ENCODE results near the gene UBXN7. TPM values are rescaled to one million over a fixed set of nuclear protein-coding genes. Genes with fewer than 3 reads are reported as not detected.

UBXN7 gene
- total and polyA plus RNA-seq, 2 donors (not counting 1 experiment from before 2014, with no cell fraction given): 28.1 to 34.8 TPM

GRCh38 chr3:196354132-196354531, 78.1 kb downstream of the UBXN7 start:
- H4K20me1 ChIP-seq (ENCODE audit: control insufficient read depth, extremely low read depth, insufficient read depth, low read length): no peaks in the 10 kb centered on the region
- no peak overlapping the region for H2AFZ ChIP-seq (ENCODE audit: low read length)
- no peaks in the 10 kb centered on the region for H3K9me3 ChIP-seq (ENCODE audit: control insufficient read depth, insufficient read depth, low read depth, low read length)
- H3K27me3 ChIP-seq (ENCODE audit: control insufficient read depth, insufficient read depth, low read length): no peaks in the 10 kb centered on the region
- peaks cover 4% of the 10 kb centered on the region for H3K36me3 ChIP-seq (ENCODE audit: control insufficient read depth, insufficient read depth, low read length)
- TF ChIP-seq CTCF (conservative IDR thresholded peaks at IDR 0.05 in 1 of 2, IDR thresholded peaks at IDR 0.05 in 1 of 2; ENCODE audit: low read depth in 1 of 2, low read length in 2 of 2) (no peak), EZH2 (IDR thresholded peaks at IDR 0.05; ENCODE audit: low read length, missing control alignments) (no peak)
- no peaks in the 10 kb centered on the region for H3K79me2 ChIP-seq (ENCODE audit: control insufficient read depth, insufficient read depth, low read length)
- no peak overlapping the region for H3K27ac ChIP-seq (ENCODE audit: insufficient read depth, low read length)
- no peak overlapping the region for H3K4me2 ChIP-seq (ENCODE audit: extremely low read depth, insufficient read depth, low read length)
- no peak for DNase-seq (ENCODE audit: low read depth in 2 of 2)
- no peaks in the 10 kb centered on the region for H3K4me1 ChIP-seq (ENCODE audit: control insufficient read depth, extremely low read depth, insufficient read depth, low read length)
- H3K9ac ChIP-seq (ENCODE audit: insufficient read depth, low read length): no peak overlapping the region
- no peak overlapping the region for H3K4me3 ChIP-seq (replicated peaks in 1 of 4; ENCODE audit: control extremely low read depth in 1 of 4, insufficient read depth in 1 of 4, low read depth in 3 of 4, low read length in 4 of 4)

GRCh38 chr3:196351541-196351940, 80.7 kb downstream of the UBXN7 start:
- no peaks in the 10 kb centered on the region for H4K20me1 ChIP-seq (ENCODE audit: control insufficient read depth, extremely low read depth, insufficient read depth, low read length)
- no peaks in the 10 kb centered on the region for H3K27me3 ChIP-seq (ENCODE audit: control insufficient read depth, insufficient read depth, low read length)
- H3K4me3 ChIP-seq (replicated peaks in 1 of 4; ENCODE audit: control extremely low read depth in 1 of 4, insufficient read depth in 1 of 4, low read depth in 3 of 4, low read length in 4 of 4): no peak overlapping the region
- no peak overlapping the region for H3K9ac ChIP-seq (ENCODE audit: insufficient read depth, low read length)
- no peaks in the 10 kb centered on the region for H3K79me2 ChIP-seq (ENCODE audit: control insufficient read depth, insufficient read depth, low read length)
- H3K27ac ChIP-seq (ENCODE audit: insufficient read depth, low read length): no peak overlapping the region
- H2AFZ ChIP-seq (ENCODE audit: low read length): no peak overlapping the region
- no peak for TF ChIP-seq CTCF (conservative IDR thresholded peaks at IDR 0.05 in 1 of 2, IDR thresholded peaks at IDR 0.05 in 1 of 2; ENCODE audit: low read depth in 1 of 2, low read length in 2 of 2)
- no peak for TF ChIP-seq EZH2 (IDR thresholded peaks at IDR 0.05; ENCODE audit: low read length, missing control alignments)
- no peak overlapping the region for H3K4me2 ChIP-seq (ENCODE audit: extremely low read depth, insufficient read depth, low read length)
- H3K9me3 ChIP-seq (ENCODE audit: control insufficient read depth, insufficient read depth, low read depth, low read length): no peaks in the 10 kb centered on the region
- DNase-seq (ENCODE audit: low read depth in 2 of 2): no peak
- peaks cover 4% of the 10 kb centered on the region for H3K36me3 ChIP-seq (ENCODE audit: control insufficient read depth, insufficient read depth, low read length)
- no peaks in the 10 kb centered on the region for H3K4me1 ChIP-seq (ENCODE audit: control insufficient read depth, extremely low read depth, insufficient read depth, low read length)

DNA sequence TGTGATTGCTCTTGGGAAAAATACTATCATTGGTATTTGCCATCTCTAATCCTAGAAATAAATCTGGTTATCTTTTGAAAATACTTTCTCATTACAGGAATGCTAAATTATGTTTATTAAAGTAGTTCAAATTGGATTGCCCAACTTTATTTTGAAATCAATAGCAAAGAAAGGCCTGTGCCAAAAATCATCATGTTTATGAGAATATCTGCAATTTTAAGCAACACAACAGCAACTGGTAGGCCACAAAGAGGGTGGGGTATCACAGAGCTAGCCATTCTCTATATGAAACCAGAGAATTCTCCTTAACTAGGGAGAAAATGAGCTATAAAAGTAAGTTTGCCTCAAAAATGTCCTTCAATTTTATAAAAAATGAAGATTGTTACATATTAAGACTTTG, 82.2 kb downstream of the UBXN7 start:
- Histone ChIP-seq H3K4me2 (ENCODE audit: extremely low read depth, insufficient read depth, low read length) (no peak overlapping the region), H4K20me1 (ENCODE audit: control insufficient read depth, extremely low read depth, insufficient read depth, low read length) (no peaks in the 10 kb centered on the region), H3K9ac (ENCODE audit: insufficient read depth, low read length) (no peak overlapping the region), H3K9me3 (ENCODE audit: control insufficient read depth, insufficient read depth, low read depth, low read length) (no peaks in the 10 kb centered on the region), H3K36me3 (ENCODE audit: control insufficient read depth, insufficient read depth, low read length) (no peaks in the 10 kb centered on the region), H3K27ac (ENCODE audit: insufficient read depth, low read length) (no peak overlapping the region), H3K4me3 (replicated peaks in 1 of 4; ENCODE audit: control extremely low read depth in 1 of 4, insufficient read depth in 1 of 4, low read depth in 3 of 4, low read length in 4 of 4) (no peak overlapping the region), H3K27me3 (ENCODE audit: control insufficient read depth, insufficient read depth, low read length) (no peaks in the 10 kb centered on the region), H2AFZ (ENCODE audit: low read length) (no peak overlapping the region), H3K79me2 (ENCODE audit: control insufficient read depth, insufficient read depth, low read length) (no peaks in the 10 kb centered on the region), H3K4me1 (ENCODE audit: control insufficient read depth, extremely low read depth, insufficient read depth, low read length) (no peaks in the 10 kb centered on the region)
- TF ChIP-seq CTCF (conservative IDR thresholded peaks at IDR 0.05 in 1 of 2, IDR thresholded peaks at IDR 0.05 in 1 of 2; ENCODE audit: low read depth in 1 of 2, low read length in 2 of 2) (no peak), EZH2 (IDR thresholded peaks at IDR 0.05; ENCODE audit: low read length, missing control alignments) (no peak)
- no peak for DNase-seq (ENCODE audit: low read depth in 2 of 2)
